Breast epithelium (tissue), 4 donors: ENCODE data around the gene HSPA1A. TPM values are rescaled to one million over a fixed set of nuclear protein-coding genes. Genes with fewer than 3 reads are reported as not detected.
"Not testable (repeated sequence)": the region's sequence is repeated elsewhere in the genome, so short reads cannot be mapped to it uniquely, and the experiment has no call there.

Experiments used
- DNase-seq, 2 donors: peaks; one replicate each; pipeline ENCODE4 v3.0.0-alpha.2; 2019; ENCODE audit warnings: low spot score in 2 of 2
- H3K27ac ChIP-seq, 2 donors: fragments of 200-600 bp; sonication (generic) in 1 of 2; one replicate each; pipeline ENCODE4 v1.5.1; 2016 to 2019; ENCODE audit warnings: mild to moderate bottlenecking in 1 of 2
- H3K27me3 ChIP-seq, 2 donors: fragments of 200-600 bp; sonication (generic) in 1 of 2; one replicate each; pipeline versions ENCODE4 v1.5.1 to v1.6.0; 2017 to 2019; ENCODE audit warnings: control low read depth in 1 of 2, mild to moderate bottlenecking in 1 of 2
- H3K36me3 ChIP-seq: fragments of 200-600 bp; one replicate; pipeline ENCODE4 v1.5.1; 2019
- H3K4me1 ChIP-seq, 2 donors: fragments of 200-600 bp; sonication (generic); one replicate each; pipeline ENCODE4 v1.5.1; 2016 to 2019; ENCODE audit warnings: control low read depth in 1 of 2
- H3K4me3 ChIP-seq, 3 donors: fragments of 200-600 bp; sonication (generic); 1 replicate in 2 of 3; 2 replicates in 1 of 3; pipeline ENCODE4 v1.5.1; 2016 to 2019; ENCODE audit warnings: mild to moderate bottlenecking in 3 of 3, moderate library complexity in 2 of 3
- H3K9me3 ChIP-seq, 2 donors: fragments of 200-600 bp; sonication (generic) in 1 of 2; one replicate each; pipeline ENCODE4 v1.5.1; 2016 to 2019; ENCODE audit warnings: control low read depth in 1 of 2
- POLR2A ChIP-seq: fragments of 450-650 bp; IDR thresholded peaks from one replicate; pipeline ENCODE4 v1.6.1; 2016; ENCODE audit warnings: antibody characterized with exemption, mild to moderate bottlenecking, moderate library complexity
- POLR2AphosphoS5 ChIP-seq, 3 donors: sonication (generic); formaldehyde crosslinking; IDR thresholded peaks; one replicate each; pipeline ENCODE4 v1.6.1; 2017; ENCODE audit warnings: antibody characterized with exemption in 3 of 3
- intact Hi-C: fragments of 100-400 bp; cut with DNase I; formaldehyde crosslinking; loops from one replicate; pipeline ENCODE4 v1.15.1; 2023; ENCODE audit warnings: low total_unique reads
- total RNA-seq, 3 donors: library from RNA; depleted of rRNA; stranded (reverse); fragments of >200 nt; gene quantifications; one replicate each; pipeline ENCODE4 v1.1.0, GENCODE V29; 2016
- TF ChIP-seq, protein P1 (sequence below), 3 donors: fragments of 450-650 bp; IDR thresholded peaks; one replicate each; pipeline ENCODE4 v1.5.1; 2016 to 2017; ENCODE audit warnings: antibody characterized with exemption in 3 of 3, mild to moderate bottlenecking in 3 of 3, moderate library complexity in 3 of 3

HSPA1A gene
- total RNA-seq, 3 donors from 2014 or later, result 136 to 459 (median 202) TPM

DNA sequence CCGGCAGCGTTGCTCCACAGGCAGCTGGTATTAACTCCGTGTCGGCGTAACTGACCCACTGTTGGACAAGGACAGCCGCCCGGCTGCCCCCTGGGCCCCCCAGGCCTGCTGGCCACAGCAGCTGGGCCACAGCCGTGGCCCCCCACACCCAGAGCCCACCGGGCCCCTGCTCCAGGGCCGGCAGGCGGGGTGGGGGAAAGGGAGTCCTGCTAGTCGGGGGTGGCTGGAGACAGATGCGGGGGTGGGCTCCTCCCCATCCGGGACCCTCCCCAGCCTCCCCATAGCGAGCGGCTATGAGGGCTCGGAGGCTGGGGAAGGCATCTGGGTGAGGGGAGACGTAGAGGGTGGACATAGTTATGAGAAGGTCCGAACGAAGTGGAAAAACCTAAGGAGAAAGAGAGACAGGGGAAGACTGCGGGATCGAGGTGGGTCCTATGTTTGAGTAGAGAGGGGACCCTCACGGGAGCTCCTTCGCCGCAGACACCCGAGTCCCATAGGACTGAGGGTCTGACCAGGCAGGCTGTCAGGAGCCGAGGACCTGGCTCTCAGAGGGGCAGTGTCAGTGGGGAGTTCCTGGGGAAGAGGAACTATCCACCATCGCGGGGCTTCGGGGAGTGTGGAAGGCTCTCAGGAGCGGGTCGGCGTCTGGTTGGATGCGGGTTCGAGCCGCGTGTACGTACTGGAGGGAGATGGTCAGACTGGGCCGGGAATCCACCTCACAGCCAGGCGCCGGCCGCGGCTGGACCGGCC, 20.3 kb upstream of the HSPA1A start:
- intact Hi-C loops, result no loop called here
- Histone ChIP-seq H3K4me1 (no peaks in the 10 kb centered on the region), H3K27ac (peak overlapping the region; percentile 97 to 99), H3K4me3 (peak overlapping the region; percentile 74 to 88 (median 75)), H3K27me3 (no peaks in the 10 kb centered on the region), H3K9me3 (no peaks in the 10 kb centered on the region), H3K36me3 (no peaks in the 10 kb centered on the region)
- no peak for DNase-seq
- TF ChIP-seq POLR2AphosphoS5 (IDR thresholded peaks at IDR 0.05), result peak in 1 of 3 donors; percentile 9
- TF ChIP-seq, protein P1, sequence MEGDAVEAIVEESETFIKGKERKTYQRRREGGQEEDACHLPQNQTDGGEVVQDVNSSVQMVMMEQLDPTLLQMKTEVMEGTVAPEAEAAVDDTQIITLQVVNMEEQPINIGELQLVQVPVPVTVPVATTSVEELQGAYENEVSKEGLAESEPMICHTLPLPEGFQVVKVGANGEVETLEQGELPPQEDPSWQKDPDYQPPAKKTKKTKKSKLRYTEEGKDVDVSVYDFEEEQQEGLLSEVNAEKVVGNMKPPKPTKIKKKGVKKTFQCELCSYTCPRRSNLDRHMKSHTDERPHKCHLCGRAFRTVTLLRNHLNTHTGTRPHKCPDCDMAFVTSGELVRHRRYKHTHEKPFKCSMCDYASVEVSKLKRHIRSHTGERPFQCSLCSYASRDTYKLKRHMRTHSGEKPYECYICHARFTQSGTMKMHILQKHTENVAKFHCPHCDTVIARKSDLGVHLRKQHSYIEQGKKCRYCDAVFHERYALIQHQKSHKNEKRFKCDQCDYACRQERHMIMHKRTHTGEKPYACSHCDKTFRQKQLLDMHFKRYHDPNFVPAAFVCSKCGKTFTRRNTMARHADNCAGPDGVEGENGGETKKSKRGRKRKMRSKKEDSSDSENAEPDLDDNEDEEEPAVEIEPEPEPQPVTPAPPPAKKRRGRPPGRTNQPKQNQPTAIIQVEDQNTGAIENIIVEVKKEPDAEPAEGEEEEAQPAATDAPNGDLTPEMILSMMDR (IDR thresholded peaks at IDR 0.05), result no peak

DNA sequence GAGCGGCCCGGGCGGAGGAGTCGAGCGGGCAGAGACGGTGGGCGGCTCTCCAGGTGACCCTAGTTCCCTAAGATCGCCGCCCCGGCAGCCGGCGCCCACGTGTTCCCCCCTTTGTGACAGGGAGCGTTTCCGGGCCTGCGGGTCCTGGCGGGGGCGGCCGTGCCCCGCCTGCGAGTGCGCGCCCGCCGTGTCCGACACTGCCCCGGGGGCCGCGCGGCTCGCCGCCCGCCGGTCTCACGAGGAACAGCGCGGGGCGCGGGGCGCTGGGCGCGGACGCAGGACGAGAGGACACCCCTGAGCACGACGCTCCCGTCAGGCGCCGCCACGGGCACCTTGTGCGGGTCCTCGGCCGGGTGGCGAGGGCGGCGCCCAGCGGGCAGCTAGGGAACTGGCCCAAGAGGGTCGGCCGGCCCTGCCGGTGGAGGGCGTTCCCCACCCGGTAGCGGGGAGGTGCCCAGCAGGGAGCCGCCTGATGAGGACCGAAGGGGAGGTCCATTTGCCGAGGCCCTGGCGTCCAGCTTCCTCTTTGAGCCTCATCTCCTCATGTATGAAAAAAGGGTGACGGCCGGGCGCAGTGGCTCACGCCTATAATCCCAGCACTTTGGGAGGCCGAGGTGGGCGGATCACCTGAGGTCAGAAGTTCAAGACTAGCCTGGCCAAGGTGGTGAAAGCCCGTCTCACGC, 19.6 kb upstream of the HSPA1A start, which contains the start of gene VARS1:
VARS1 (minus strand) TSS at position 137 of the 683 bp plus-strand sequence. CDS start 535 bp downstream, outside the sequence.
- Histone ChIP-seq H3K9me3 (no peaks in the 10 kb centered on the region), H3K27me3 (no peaks in the 10 kb centered on the region), H3K4me1 (no peaks in the 10 kb centered on the region), H3K4me3 (peak within 1 kb of the TSS; percentile 74 to 88 (median 75)), H3K27ac (peak within 1 kb of the TSS; percentile 97 to 99), H3K36me3 (no peaks in the 10 kb centered on the region)
- DNase-seq, result peak; percentile 89 to 92
- intact Hi-C loops, result no loop called here
- TF ChIP-seq POLR2AphosphoS5 (IDR thresholded peaks at IDR 0.05), result peak in 2 of 3 donors; percentile 35 to 45
- TF ChIP-seq, protein P1 (IDR thresholded peaks at IDR 0.05), result peak; percentile 68 to 97 (median 83)
- TF ChIP-seq POLR2A, result no peak

DNA sequence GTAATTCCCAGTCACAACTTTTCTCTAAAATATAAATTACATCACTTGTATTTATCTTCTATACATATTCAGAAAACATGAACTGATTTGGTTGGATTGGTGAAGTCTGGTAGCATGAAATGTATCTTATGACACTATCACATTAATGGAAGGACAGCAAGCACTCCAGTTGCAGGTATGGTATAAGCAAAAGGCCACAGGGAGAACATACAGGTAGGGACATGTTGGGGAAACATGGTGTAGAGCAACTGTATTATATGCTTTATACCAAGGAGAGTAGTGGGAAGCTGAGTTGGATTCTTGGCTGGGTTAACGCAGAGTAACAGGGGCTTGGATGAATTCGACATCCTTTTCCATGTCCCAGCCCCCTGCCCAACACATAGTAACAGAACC, 18.4 kb upstream of the HSPA1A start:
- H3K27ac ChIP-seq, result peak overlapping the region in 1 of 2 donors; percentile 26
- DNase-seq, result no peak
- H3K36me3 ChIP-seq, result no peaks in the 10 kb centered on the region
- intact Hi-C loops, result no loop called here
- TF ChIP-seq POLR2AphosphoS5 (IDR thresholded peaks at IDR 0.05) (no peak), POLR2A (no peak)
- TF ChIP-seq, protein P1 (IDR thresholded peaks at IDR 0.05), result no peak
- H3K4me1 ChIP-seq, result no peaks in the 10 kb centered on the region
- H3K27me3 ChIP-seq, result no peaks in the 10 kb centered on the region
- no peak overlapping the region for H3K4me3 ChIP-seq
- no peaks in the 10 kb centered on the region for H3K9me3 ChIP-seq

DNA sequence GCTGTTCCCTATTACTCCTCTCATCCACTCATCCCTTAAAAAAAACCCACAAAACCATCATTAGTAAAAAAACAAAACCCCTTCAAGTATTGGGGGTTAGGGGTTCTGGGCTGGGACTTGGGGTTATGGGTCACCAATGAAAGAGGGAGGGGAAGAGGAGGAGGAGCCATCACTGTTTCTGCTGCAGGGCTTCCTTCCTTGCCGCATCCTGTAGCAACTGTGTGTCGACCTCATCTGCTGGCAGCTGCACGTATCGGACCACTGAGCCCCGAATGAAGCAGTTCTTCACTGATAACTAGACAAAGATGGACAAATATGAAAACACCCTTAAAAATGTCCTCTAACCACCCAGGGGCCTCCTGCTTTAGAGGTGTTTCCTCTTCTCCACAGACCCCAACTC, 17.8 kb upstream of the HSPA1A start:
- intact Hi-C loops, result no loop called here
- Histone ChIP-seq H3K4me1 (no peaks in the 10 kb centered on the region), H3K9me3 (no peaks in the 10 kb centered on the region), H3K27ac (peak overlapping the region in 1 of 2 donors; percentile 26), H3K27me3 (no peaks in the 10 kb centered on the region), H3K4me3 (no peak overlapping the region), H3K36me3 (no peaks in the 10 kb centered on the region)
- no peak for DNase-seq
- TF ChIP-seq POLR2AphosphoS5 (IDR thresholded peaks at IDR 0.05) (no peak), POLR2A (no peak)
- TF ChIP-seq, protein P1 (IDR thresholded peaks at IDR 0.05), result no peak

DNA sequence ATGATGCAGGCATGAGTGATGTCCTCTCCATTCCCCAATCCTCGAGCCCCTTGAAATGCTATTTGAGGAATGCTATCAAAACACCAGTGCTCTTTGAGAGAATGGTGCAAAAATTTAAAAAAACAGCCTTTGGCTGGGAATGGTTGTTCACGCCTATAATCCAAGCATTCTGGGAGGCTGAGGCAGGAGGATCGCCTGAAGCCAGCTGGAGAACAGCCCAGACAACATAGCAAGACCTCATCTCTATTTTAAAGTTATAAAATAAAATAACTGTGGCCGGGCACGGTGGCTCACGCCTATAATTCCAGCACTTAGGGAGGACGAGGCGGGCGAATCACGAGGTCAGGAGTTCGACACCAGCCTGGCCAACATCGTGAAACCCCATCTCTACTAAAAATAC, 15.6 kb upstream of the HSPA1A start:
- DNase-seq, result no peak
- intact Hi-C loops, result no loop called here
- no peaks in the 10 kb centered on the region for H3K9me3 ChIP-seq

DNA sequence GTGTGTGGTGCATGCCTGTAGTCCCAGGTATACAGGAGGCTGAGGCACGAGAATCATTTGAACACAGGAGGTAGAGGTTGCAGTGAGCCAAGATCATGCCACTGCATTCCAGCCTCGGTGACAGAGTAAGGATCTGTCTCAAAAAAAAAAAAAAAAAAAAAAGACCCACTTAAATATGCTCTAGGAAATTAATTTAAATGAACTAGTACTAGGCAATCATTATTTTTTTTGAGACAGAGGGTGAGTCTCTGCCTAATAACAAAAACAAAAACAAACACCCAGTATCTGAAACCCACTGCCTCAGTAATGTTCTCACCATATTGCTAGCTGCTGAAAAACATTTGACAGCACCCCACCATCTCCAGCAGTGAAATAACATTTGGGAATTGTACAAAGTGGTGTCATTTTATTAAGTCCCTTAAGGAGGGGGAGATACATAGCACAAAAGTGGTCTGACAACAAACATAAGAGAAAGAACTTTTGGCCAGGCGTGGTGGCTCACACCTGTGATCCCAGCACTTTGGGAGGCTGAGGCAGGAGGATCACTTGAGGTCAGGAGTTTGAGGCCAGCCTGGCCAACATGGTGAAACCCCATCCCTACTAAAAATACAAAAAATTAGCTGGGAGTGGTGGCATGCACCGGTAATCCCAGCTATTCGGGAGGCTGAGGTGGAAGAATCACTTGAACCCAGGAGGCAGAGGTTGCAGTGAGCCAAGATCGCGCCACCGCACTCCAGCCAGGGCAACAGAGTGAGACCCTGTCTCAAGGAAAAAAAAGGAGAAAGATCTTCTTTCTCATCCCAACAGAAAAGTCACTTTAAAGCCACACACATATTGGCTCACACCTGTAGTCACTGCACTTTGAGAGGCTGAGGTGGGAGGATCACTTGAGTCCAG, 14.1 kb upstream of the HSPA1A start:
- H3K9me3 ChIP-seq, intact Hi-C loops, H3K36me3 ChIP-seq, H3K27me3 ChIP-seq, H3K4me1 ChIP-seq, H3K4me3 ChIP-seq, H3K27ac ChIP-seq, DNase-seq: not testable (repeated sequence)

More for the DNA sequence above, 15.6 kb upstream of the HSPA1A start:
- Histone ChIP-seq H3K27me3 (no peaks in the 10 kb centered on the region), H3K27ac (no peak overlapping the region), H3K4me1 (no peaks in the 10 kb centered on the region), H3K4me3 (no peak overlapping the region), H3K36me3 (no peaks in the 10 kb centered on the region)
- no peak for TF ChIP-seq POLR2AphosphoS5 (IDR thresholded peaks at IDR 0.05)
- TF ChIP-seq, protein P1 (IDR thresholded peaks at IDR 0.05), result no peak
- no peak for TF ChIP-seq POLR2A
